ENCODE measurements around the gene NCK1. TPM values are rescaled to one million over a fixed set of nuclear protein-coding genes. Genes with fewer than 3 reads are reported as not detected.
A peak's percentile ranks its signal among the peaks of the same experiment; 100 is the strongest.
"Not testable (repeated sequence)": the region's sequence is repeated elsewhere in the genome, so short reads cannot be mapped to it uniquely, and the experiment has no call there.

NCK1 gene
- total RNA-seq, 5 donors from 2014 or later (not counting 1 experiment from before 2014, with no cell fraction given): 46.9 to 65.3 (median 50.9) TPM

GRCh38 chr3:136879510-136879909 is 17.5 kb downstream of the NCK1 start:
- H3K4me1 ChIP-seq (ENCODE audit: control insufficient read depth in 1 of 2, extremely low read depth in 1 of 2, insufficient read depth in 2 of 2, low read length in 2 of 2): peaks cover 10 to 11% of the 10 kb centered on the region in 2 experiments
- H3K27me3 Mint-ChIP-seq; H3K4me3 Mint-ChIP-seq; H3K27ac ChIP-seq (ENCODE audit: low read length); DNase-seq; POLR2A ChIA-PET; H3K9me3 Mint-ChIP-seq; H3K36me3 ChIP-seq (ENCODE audit: control insufficient read depth in 2 of 2, extremely low read depth in 1 of 2, insufficient read depth in 1 of 2, low read length in 1 of 2); H3K4me3 ChIP-seq (ENCODE audit: control insufficient read depth in 1 of 2, extremely low read depth in 1 of 2, low read length in 1 of 2); ATAC-seq (replicated peaks in 1 of 4); H3K9me3 ChIP-seq; H3K27me3 ChIP-seq (replicated peaks in 1 of 2; ENCODE audit: control insufficient read depth in 2 of 2, extremely low read depth in 1 of 2, insufficient read depth in 2 of 2, low read length in 1 of 2); CTCF ChIA-PET: not testable (repeated sequence)
- peak overlapping the region; percentile 35 to 66 for H3K27ac Mint-ChIP-seq
- WGBS (ENCODE audit: insufficient coverage): 100% methylated on average over 1 of the region's 2 CpGs
- peaks cover 17% of the 10 kb centered on the region for H3K36me3 Mint-ChIP-seq
- H3K4me1 Mint-ChIP-seq: peaks cover 70 to 80% (median 74%) of the 10 kb centered on the region in 3 donors

GRCh38 chr3:136882571-136882970 is 20.6 kb downstream of the NCK1 start:
- POLR2A ChIA-PET: interaction anchor here (0.6 kb wide), 3 partner anchors 27 to 153 kb away, joined by 3 to 4 read pairs (median 3); no protein-coding TSS in a partner anchor
- CTCF ChIA-PET: interaction anchor here in 1 of 2 donors (1.3 kb wide), 1 partner anchor 130 kb away, joined by 3 read pairs; the partner anchor contains the start of gene STAG1

GRCh38 chr3:136883967-136884720 is 22.1 kb downstream of the NCK1 start:
- POLR2A ChIA-PET: interaction anchor here (0.6 to 1.0 kb wide), 5 partner anchors 22 to 135 kb away, joined by 3 to 5 read pairs (median 5); partner anchors contain the start of gene NCK1 (in 2 of the 2)

More at GRCh38 chr3:136882571-136882970, 20.6 kb downstream of the NCK1 start:
- Mint-ChIP-seq H3K36me3 (peaks cover 8% of the 10 kb centered on the region), H3K27me3 (no peaks in the 10 kb centered on the region), H3K4me1 (peaks cover 81 to 84% (median 84%) of the 10 kb centered on the region in 3 donors), H3K9me3 (peaks cover 3 to 7% (median 4%) of the 10 kb centered on the region in 3 donors), H3K4me3 (no peak overlapping the region), H3K27ac (peak overlapping the region; percentile 60 to 81)
- Histone ChIP-seq H3K4me1 (ENCODE audit: control insufficient read depth in 1 of 2, extremely low read depth in 1 of 2, insufficient read depth in 2 of 2, low read length in 2 of 2) (peaks cover 27 to 30% of the 10 kb centered on the region in 2 experiments), H3K9me3 (no peaks in the 10 kb centered on the region), H3K4me3 (ENCODE audit: control insufficient read depth in 1 of 2, extremely low read depth in 1 of 2, low read length in 1 of 2) (no peak overlapping the region), H3K36me3 (ENCODE audit: control insufficient read depth in 2 of 2, extremely low read depth in 1 of 2, insufficient read depth in 1 of 2, low read length in 1 of 2) (no peaks in the 10 kb centered on the region), H3K27me3 (replicated peaks in 1 of 2; ENCODE audit: control insufficient read depth in 2 of 2, extremely low read depth in 1 of 2, insufficient read depth in 2 of 2, low read length in 1 of 2) (no peaks in the 10 kb centered on the region), H3K27ac (ENCODE audit: low read length) (no peak overlapping the region)
- DNase-seq (peak in 1 of 35 experiments; percentile 40), ATAC-seq (replicated peaks in 1 of 4) (peak in 3 of 4 experiments; percentile 32 to 66 (median 50))
- WGBS (ENCODE audit: insufficient coverage): no CpG with 5 or more reads among the region's 1 CpG

DNA sequence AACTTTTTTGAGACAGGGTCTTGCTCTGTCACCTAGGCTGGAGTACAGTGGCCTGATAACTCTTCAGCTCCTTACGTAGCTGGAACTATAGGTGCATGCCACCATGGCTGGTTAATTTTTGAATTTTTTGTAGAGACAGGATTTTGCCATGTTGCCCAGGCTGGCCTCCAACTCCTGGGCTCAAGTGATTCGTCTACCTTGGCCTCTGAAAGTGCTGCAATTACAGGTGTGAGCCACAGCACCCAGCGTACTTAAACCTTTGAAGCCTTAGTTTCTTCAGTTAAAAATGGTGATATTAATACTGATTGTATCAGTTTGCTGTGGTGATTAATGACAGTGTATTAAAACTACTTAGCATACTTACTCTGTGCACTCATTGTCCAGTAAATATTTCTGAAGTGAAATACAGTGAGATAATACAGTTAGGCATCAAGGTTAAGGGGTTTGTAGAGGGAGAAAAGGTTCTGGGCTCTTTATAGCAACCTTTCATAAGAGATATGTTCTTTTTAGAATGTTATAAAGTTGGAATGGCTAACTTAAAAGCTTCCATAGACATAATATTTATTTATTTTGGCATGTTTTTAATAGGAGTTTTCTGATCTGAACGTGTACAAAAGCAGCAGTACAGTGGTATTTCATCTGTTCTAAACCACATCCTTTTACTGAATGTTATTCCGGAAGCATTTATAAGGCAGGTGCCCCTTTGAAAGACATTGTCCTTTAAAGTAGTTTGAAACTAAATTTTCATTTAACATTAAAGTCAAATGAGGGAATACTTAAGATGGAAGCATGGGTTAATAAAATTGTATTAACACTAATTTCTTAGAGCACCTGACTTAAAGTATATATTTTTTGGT is 23.6 kb downstream of the NCK1 start:
- Histone ChIP-seq H3K9me3 (no peaks in the 10 kb centered on the region), H3K27me3 (replicated peaks in 1 of 2; ENCODE audit: control insufficient read depth in 2 of 2, extremely low read depth in 1 of 2, insufficient read depth in 2 of 2, low read length in 1 of 2) (no peaks in the 10 kb centered on the region), H3K27ac (ENCODE audit: low read length) (peak overlapping the region; percentile 73), H3K36me3 (ENCODE audit: control insufficient read depth in 2 of 2, extremely low read depth in 1 of 2, insufficient read depth in 1 of 2, low read length in 1 of 2) (peaks cover 0 to 2% of the 10 kb centered on the region in 2 donors), H3K4me3 (ENCODE audit: control insufficient read depth in 1 of 2, extremely low read depth in 1 of 2, low read length in 1 of 2) (peak overlapping the region in 1 of 2 donors; percentile 38), H3K4me1 (ENCODE audit: control insufficient read depth in 1 of 2, extremely low read depth in 1 of 2, insufficient read depth in 2 of 2, low read length in 2 of 2) (peaks cover 33 to 41% of the 10 kb centered on the region in 2 experiments)
- CTCF ChIA-PET: interaction anchor here (1.3 to 2.2 kb wide), 3 partner anchors 14 to 62 kb away, joined by 3 to 5 read pairs (median 3); no protein-coding TSS in a partner anchor
- Mint-ChIP-seq H3K4me1 (peaks cover 84 to 88% (median 84%) of the 10 kb centered on the region in 3 donors), H3K4me3 (peak overlapping the region; percentile 51 to 55 (median 54)), H3K27me3 (no peaks in the 10 kb centered on the region), H3K36me3 (peaks cover 16% of the 10 kb centered on the region), H3K27ac (peak overlapping the region; percentile 81 to 89), H3K9me3 (peaks cover 0 to 4% (median 4%) of the 10 kb centered on the region in 3 donors)
- 36% methylated on average over 2 of the region's 5 CpGs for WGBS (ENCODE audit: insufficient coverage)
- peak; percentile 71 to 90 (median 85) for ATAC-seq (replicated peaks in 1 of 4)
- DNase-seq: peak in 1 of 35 experiments; percentile 53
- POLR2A ChIA-PET: interaction anchor here in 1 of 2 donors (0.6 kb wide), 1 partner anchor 20 kb away, joined by 6 read pairs; no protein-coding TSS in a partner anchor

More at GRCh38 chr3:136883967-136884720, 22.1 kb downstream of the NCK1 start:
- DNase-seq (no peak), ATAC-seq (replicated peaks in 1 of 4) (no peak)
- Histone ChIP-seq H3K4me3 (ENCODE audit: control insufficient read depth in 1 of 2, extremely low read depth in 1 of 2, low read length in 1 of 2) (no peak overlapping the region), H3K36me3 (ENCODE audit: control insufficient read depth in 2 of 2, extremely low read depth in 1 of 2, insufficient read depth in 1 of 2, low read length in 1 of 2) (no peaks in the 10 kb centered on the region), H3K4me1 (ENCODE audit: control insufficient read depth in 1 of 2, extremely low read depth in 1 of 2, insufficient read depth in 2 of 2, low read length in 2 of 2) (peaks cover 33 to 38% of the 10 kb centered on the region in 2 experiments), H3K9me3 (no peaks in the 10 kb centered on the region), H3K27ac (ENCODE audit: low read length) (peak overlapping the region; percentile 73), H3K27me3 (replicated peaks in 1 of 2; ENCODE audit: control insufficient read depth in 2 of 2, extremely low read depth in 1 of 2, insufficient read depth in 2 of 2, low read length in 1 of 2) (no peaks in the 10 kb centered on the region)
- Mint-ChIP-seq H3K36me3 (peaks cover 9% of the 10 kb centered on the region), H3K27ac (peak overlapping the region; percentile 77 to 81), H3K9me3 (peaks cover 0 to 4% (median 4%) of the 10 kb centered on the region in 3 donors), H3K27me3 (no peaks in the 10 kb centered on the region), H3K4me1 (peaks cover 83 to 86% (median 84%) of the 10 kb centered on the region in 3 donors), H3K4me3 (peak overlapping the region in 2 of 3 donors; percentile 11 to 15)
- WGBS (ENCODE audit: insufficient coverage): 89% methylated on average over 7 of the region's 9 CpGs
- CTCF ChIA-PET: interaction anchor here (0.5 to 2.2 kb wide), 8 partner anchors 16 to 696 kb away, joined by 3 to 5 read pairs (median 3); partner anchors contain the start of gene NCK1 (in 1 of the 2)

DNA sequence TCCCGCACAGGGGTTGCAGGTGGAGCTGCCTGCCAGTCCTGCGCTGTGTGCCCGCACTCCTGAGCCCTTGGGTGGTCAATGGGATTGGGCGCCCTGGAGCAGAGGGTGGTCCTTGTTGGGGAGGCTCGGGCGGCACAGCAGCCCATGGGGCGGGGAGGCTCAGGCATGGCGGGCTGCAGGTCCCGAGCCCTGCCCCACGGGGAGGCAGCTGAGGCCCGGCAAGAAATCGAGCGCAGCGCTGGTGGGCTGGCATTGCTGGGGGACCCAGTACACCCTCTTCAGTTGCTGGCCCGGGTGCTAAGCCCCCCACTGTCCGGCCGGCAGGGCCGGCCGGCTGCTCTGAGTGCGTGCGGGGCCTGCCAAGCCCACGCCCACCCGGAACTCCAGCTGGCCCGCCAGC is 27.9 kb downstream of the NCK1 start:
- Mint-ChIP-seq H3K4me3 (no peak overlapping the region), H3K36me3 (peaks cover 35% of the 10 kb centered on the region), H3K9me3 (peaks cover 0 to 4% (median 0%) of the 10 kb centered on the region in 3 donors), H3K4me1 (peaks cover 79 to 86% (median 83%) of the 10 kb centered on the region in 3 donors), H3K27me3 (no peaks in the 10 kb centered on the region), H3K27ac (no peak overlapping the region)
- no peak for DNase-seq
- Histone ChIP-seq H3K36me3 (ENCODE audit: control insufficient read depth in 2 of 2, extremely low read depth in 1 of 2, insufficient read depth in 1 of 2, low read length in 1 of 2) (peaks cover 3 to 4% of the 10 kb centered on the region in 2 donors), H3K27me3 (replicated peaks in 1 of 2; ENCODE audit: control insufficient read depth in 2 of 2, extremely low read depth in 1 of 2, insufficient read depth in 2 of 2, low read length in 1 of 2) (no peaks in the 10 kb centered on the region), H3K9me3 (peaks cover 2% of the 10 kb centered on the region), H3K4me3 (ENCODE audit: control insufficient read depth in 1 of 2, extremely low read depth in 1 of 2, low read length in 1 of 2) (no peak overlapping the region), H3K27ac (ENCODE audit: low read length) (no peak overlapping the region), H3K4me1 (ENCODE audit: control insufficient read depth in 1 of 2, extremely low read depth in 1 of 2, insufficient read depth in 2 of 2, low read length in 2 of 2) (peaks cover 24 to 30% of the 10 kb centered on the region in 2 experiments)
- ChIA-PET CTCF (no interaction called here), POLR2A (no interaction called here)
- WGBS (ENCODE audit: insufficient coverage): 83% methylated on average over 18 of the region's 24 CpGs
- no peak for ATAC-seq (replicated peaks in 1 of 4)
